ENCODE results near the gene KIF16B.
"Not testable (repeated sequence)": the region's sequence is repeated elsewhere in the genome, so short reads cannot be mapped to it uniquely, and the experiment has no call there.

The KIF16B gene

GRCh38 chr20:16246870-16247269 lies 326.4 kb downstream of the KIF16B start:
- no peak for DNase-seq (ENCODE audit: low read depth)

GRCh38 chr20:16246291-16246690 lies 327.0 kb downstream of the KIF16B start:
- no peak for DNase-seq (ENCODE audit: low read depth)

DNA sequence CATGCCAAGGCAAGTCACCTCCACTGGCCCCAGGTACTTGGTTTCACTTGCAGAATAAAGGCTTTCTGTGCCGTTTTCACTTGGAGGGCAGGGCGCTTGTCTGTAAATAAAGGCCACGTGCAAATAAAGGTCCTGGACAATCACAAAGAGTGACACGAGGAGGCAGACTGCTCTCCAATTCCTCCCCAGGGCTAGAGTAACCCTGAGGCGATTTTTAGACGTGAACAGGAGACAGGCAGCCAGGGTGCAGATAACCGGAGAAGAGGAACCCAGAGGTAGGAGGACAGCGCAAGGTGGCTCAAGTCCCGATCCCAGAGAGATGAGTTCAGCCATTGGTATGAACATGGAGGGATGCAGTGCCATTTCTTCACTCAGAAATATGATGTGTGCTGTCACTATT lies 327.4 kb downstream of the KIF16B start:
- no peak for DNase-seq (ENCODE audit: low read depth)

GRCh38 chr20:16244892-16245291 lies 328.4 kb downstream of the KIF16B start:
- no peak for DNase-seq (ENCODE audit: low read depth)

GRCh38 chr20:16243470-16243869 lies 329.8 kb downstream of the KIF16B start:
- no peak for DNase-seq (ENCODE audit: low read depth)

- DNase-seq (ENCODE audit: low read depth), result no peak
Observed at GRCh38 chr20:16241911-16242310, 331.3 kb downstream of the KIF16B start.

DNA sequence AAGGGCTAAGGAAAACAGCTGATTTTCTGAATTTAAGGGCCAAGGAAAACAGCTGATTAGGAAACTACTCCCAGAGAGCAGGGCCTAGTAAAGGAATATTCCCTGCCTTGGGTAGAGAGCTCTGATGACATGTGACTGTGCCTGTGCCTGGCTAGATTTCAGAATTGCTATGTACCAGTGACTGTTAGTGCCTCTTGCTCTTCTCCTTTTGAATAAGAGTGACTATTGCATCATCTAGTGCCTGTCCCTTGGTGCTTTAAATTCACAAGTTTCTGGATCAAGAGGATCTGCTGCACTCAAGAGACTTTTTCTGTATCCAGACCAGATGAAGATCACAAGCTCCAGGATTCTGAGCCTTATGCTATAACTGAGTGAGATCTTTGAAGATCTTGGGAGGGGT lies 332.9 kb downstream of the KIF16B start:
- DNase-seq (ENCODE audit: low read depth), result no peak

DNA sequence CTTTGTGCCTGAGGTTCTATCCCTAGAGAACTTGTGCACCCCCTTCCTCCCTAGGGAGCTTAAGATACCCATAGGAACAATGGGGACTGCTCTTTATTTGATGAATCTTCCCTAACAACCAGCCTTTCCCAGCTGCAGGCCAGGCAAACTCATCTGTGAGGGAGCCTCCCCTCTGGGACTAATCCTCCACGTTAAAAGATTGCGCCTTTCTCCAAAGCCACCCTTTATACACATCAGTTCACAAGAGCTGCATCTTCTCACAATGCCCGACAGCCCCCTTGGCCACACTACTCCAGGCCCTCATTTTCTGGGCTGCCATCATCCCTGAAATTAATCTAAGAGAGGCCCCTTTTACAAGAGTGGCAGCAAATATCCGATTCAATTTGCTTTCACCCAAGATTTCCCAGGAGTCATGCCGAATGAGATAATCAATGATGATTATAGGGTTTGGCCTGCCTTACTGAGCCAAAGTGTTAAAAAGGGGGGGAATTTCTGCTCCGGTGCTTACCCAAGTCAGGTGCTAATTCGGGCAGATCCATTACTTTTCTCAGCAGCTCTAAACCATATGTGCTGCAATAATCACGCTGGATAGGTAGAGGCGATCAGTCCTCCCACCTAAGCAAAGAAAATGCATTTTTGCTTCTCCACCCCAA lies 336.5 kb downstream of the KIF16B start:
- DNase-seq (ENCODE audit: low read depth), result no peak

DNA sequence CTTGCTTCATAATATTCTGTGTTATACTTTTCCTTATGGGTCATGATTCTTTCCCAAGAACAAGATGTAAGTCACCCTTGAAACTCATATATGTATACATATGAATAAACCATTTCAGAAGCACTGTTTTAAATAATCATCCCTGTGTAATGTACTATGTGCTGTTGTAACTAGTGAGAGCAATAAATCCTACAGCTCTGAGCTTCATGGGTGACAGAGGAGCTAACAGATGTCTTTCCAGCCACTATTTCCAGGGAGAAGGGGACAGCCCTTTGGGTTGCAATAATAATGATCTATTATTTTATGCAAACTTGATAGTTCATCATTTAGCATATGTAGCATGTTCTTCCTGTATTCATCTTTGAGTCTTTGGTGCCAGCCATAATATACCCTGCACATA lies 342.8 kb downstream of the KIF16B start:
- no peak for DNase-seq (ENCODE audit: low read depth)

- DNase-seq (ENCODE audit: low read depth), result no peak
Observed at GRCh38 chr20:16229813-16230212, 343.4 kb downstream of the KIF16B start.

DNA sequence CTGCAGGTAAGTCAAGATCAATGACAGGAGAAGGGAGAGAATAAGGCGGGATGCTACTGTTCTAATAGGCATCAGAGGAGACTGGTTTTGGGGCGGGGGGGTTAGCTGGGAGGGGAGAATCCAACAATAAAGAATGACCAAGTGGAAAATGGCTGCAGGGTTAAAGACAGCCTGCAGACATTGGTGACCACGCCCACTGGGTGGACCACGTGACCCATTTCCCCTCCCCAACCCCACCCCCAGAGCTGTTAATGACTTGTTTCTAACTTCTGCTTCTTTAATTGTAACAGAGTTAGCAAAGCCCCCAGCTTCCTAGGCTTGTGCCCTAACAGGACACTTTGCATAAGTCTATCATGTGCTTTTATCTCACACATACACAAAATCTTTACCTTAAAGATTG lies 344.5 kb downstream of the KIF16B start:
- no peak for DNase-seq (ENCODE audit: low read depth)

- not testable (repeated sequence) for DNase-seq (ENCODE audit: low read depth)
Observed at GRCh38 chr20:16226961-16227360, 346.3 kb downstream of the KIF16B start.

GRCh38 chr20:16224836-16225235 lies 348.4 kb downstream of the KIF16B start:
- DNase-seq (ENCODE audit: low read depth), result no peak

DNA sequence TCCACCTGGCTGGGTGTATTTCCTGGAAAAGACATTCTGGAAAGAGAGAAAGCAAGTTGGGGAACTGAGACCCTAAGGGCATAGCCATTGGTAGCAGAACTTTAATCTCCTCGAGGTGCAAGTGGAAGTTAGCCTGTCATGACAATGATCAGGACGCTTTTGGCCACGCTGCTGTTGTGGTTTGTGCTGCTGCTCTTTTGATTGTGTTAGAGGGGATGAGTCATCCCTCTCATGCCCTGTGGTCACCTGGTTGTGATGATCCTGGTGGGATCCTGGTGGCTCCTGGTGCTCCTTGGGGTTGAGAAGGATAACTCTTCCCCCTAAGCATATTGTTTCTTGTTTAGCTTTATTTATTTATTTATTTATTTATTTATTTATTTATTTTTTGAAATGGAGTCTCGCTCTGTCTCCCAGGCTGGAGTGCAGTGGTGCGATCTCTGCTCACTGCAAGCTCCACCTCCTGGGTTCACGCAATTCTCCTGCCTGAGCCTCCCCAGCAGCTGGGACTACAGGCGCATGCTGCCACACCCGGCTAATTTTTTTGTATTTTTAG lies 350.3 kb downstream of the KIF16B start:
- DNase-seq (ENCODE audit: low read depth), result no peak
